C4-2B (cell line): ENCODE measurements around the gene CTAGE4.
"Not testable (repeated sequence)": the region's sequence is repeated elsewhere in the genome, so short reads cannot be mapped to it uniquely, and the experiment has no call there.

Source experiments
- CTCF ChIP-seq: fragments of 450-650 bp; conservative IDR thresholded peaks from 2 replicates; pipeline ENCODE4 v1.5.1; 2017; ENCODE audit warnings: mild to moderate bottlenecking
- ZFX ChIP-seq: fragments of 450-650 bp; IDR thresholded peaks from 2 replicates; pipeline ENCODE4 v1.6.1; 2017

GRCh38 chr7:144205306-144205705 is 22.0 kb downstream of the CTAGE4 start:
- not testable (repeated sequence) for TF ChIP-seq CTCF, ZFX
